GM20000 (cell line): ENCODE data around the gene ZDHHC18.
A peak's percentile ranks its signal among the peaks of the same experiment; 100 is the strongest.

Source experiments
- DNase-seq: peaks from one replicate; pipeline ENCODE4 v3.0.0; 2012; ENCODE audit warnings: low spot score
- TF ChIP-seq, protein P1 (sequence below): IDR thresholded peaks from 2 replicates; pipeline ENCODE4 v1.5.1; 2012; ENCODE audit warnings: mild to moderate bottlenecking, control low read depth; ENCODE audit errors: extremely low read depth, missing control alignments

ZDHHC18 gene, protein sequence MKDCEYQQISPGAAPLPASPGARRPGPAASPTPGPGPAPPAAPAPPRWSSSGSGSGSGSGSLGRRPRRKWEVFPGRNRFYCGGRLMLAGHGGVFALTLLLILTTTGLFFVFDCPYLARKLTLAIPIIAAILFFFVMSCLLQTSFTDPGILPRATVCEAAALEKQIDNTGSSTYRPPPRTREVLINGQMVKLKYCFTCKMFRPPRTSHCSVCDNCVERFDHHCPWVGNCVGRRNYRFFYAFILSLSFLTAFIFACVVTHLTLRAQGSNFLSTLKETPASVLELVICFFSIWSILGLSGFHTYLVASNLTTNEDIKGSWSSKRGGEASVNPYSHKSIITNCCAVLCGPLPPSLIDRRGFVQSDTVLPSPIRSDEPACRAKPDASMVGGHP

DNA sequence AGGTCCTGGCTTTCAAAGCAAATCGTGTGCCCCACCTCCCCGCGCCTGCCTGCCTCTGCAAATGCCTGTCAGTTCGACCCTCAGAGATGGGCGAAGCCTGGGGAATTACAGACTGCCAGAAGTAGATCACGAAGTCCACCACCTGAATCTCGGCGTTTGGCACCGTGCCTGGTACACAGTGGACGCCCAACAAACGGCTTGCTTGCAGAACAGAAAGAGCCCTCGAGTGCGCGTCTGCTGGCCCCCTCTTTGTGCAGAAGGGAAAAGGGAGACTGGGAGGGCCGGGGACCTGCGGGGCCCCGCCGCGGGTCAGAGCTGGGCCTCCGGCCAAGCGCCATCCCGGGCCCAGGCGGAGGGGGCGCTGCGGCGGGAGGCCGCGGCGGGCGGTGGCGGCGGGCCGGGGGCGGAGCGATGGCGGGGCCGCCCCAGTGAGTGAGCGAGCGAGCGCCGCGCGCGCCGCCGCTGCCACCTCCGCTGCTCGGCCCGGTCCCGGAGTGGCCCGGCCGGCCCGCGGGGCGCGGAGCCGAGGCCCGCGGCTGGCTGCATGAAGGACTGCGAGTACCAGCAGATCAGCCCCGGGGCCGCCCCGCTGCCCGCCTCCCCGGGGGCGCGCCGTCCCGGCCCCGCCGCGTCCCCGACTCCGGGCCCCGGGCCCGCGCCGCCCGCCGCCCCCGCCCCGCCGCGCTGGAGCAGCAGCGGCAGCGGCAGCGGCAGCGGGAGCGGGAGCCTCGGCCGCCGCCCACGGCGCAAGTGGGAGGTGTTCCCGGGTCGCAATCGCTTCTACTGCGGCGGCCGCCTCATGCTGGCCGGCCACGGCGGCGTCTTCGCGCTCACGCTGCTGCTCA, at the start of gene ZDHHC18:
TSS of gene ZDHHC18 (plus strand) at position 428 of the 845 bp plus-strand sequence. CDS start at position 545, 117 bp downstream.
- peak; percentile 94 for DNase-seq
- TF ChIP-seq, protein P1, sequence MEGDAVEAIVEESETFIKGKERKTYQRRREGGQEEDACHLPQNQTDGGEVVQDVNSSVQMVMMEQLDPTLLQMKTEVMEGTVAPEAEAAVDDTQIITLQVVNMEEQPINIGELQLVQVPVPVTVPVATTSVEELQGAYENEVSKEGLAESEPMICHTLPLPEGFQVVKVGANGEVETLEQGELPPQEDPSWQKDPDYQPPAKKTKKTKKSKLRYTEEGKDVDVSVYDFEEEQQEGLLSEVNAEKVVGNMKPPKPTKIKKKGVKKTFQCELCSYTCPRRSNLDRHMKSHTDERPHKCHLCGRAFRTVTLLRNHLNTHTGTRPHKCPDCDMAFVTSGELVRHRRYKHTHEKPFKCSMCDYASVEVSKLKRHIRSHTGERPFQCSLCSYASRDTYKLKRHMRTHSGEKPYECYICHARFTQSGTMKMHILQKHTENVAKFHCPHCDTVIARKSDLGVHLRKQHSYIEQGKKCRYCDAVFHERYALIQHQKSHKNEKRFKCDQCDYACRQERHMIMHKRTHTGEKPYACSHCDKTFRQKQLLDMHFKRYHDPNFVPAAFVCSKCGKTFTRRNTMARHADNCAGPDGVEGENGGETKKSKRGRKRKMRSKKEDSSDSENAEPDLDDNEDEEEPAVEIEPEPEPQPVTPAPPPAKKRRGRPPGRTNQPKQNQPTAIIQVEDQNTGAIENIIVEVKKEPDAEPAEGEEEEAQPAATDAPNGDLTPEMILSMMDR: peak; percentile 72

DNA sequence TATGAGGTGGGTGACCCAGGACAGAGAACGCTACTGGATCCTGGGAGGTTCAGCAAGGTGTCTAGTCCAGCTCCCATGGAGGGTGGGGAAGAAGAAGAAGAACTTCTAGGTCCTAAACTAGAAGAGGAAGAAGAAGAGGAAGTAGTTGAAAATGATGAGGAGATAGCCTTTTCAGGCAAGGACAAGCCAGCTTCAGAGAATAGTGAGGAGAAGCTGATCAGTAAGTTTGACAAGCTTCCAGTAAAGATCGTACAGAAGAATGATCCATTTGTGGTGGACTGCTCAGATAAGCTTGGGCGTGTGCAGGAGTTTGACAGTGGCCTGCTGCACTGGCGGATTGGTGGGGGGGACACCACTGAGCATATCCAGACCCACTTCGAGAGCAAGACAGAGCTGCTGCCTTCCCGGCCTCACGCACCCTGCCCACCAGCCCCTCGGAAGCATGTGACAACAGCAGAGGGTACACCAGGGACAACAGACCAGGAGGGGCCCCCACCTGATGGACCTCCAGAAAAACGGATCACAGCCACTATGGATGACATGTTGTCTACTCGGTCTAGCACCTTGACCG, 47.3 kb upstream of the ZDHHC18 start:
- no peak for DNase-seq
- TF ChIP-seq, protein P1: no peak

DNA sequence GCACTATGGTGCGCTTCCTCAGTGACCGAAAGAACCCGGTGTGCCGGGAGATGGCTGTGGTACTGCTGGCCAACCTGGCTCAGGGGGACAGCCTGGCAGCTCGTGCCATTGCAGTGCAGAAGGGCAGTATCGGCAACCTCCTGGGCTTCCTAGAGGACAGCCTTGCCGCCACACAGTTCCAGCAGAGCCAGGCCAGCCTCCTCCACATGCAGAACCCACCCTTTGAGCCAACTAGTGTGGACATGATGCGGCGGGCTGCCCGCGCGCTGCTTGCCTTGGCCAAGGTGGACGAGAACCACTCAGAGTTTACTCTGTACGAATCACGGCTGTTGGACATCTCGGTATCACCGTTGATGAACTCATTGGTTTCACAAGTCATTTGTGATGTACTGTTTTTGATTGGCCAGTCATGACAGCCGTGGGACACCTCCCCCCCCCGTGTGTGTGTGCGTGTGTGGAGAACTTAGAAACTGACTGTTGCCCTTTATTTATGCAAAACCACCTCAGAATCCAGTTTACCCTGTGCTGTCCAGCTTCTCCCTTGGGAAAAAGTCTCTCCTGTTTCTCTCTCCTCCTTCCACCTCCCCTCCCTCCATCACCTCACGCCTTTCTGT, 46.0 kb upstream of the ZDHHC18 start:
- TF ChIP-seq, protein P1: no peak

DNA sequence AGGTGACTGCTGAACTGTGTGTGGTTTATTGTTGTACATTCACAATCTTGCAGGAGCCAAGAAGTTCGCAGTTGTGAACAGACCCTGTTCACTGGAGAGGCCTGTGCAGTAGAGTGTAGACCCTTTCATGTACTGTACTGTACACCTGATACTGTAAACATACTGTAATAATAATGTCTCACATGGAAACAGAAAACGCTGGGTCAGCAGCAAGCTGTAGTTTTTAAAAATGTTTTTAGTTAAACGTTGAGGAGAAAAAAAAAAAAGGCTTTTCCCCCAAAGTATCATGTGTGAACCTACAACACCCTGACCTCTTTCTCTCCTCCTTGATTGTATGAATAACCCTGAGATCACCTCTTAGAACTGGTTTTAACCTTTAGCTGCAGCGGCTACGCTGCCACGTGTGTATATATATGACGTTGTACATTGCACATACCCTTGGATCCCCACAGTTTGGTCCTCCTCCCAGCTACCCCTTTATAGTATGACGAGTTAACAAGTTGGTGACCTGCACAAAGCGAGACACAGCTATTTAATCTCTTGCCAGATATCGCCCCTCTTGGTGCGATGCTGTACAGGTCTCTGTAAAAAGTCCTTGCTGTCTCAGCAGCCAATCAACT, 45.2 kb upstream of the ZDHHC18 start:
- TF ChIP-seq, protein P1: no peak
- no peak for DNase-seq

More for the DNA sequence above, 46.0 kb upstream of the ZDHHC18 start:
- no peak for DNase-seq

DNA sequence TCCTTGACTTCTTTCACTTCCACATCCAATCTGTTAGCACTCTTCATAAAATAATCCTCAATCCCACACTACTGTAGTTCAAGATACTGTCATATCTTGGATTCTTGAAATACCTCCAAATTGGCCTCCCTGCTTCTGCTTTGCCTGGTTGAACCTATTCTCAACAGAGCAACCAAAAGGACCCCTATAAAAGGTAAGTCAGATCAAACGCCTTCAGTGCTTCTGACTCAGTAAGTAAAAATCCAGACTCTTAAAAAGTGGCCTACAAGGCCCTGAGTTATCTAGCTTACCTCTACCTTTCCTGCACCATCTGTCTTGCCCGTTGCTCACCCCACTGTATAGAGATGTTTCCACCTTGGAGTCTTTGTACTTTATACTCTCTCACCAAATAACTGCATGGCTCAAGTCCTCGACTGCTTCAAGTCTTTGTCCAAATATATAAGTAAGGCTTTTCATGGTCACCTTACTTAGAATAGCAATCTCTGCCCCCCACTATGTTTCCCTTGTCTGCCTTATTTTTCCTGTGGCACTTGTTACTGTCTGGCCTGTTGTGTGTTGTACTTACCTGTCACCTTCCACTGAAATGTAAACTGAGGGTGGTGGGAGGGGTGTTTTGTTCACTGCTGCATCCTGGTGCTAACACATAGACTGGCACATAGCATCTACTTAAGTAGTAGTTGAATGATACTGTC, 43.8 kb upstream of the ZDHHC18 start:
- DNase-seq: no peak
- TF ChIP-seq, protein P1: no peak

DNA sequence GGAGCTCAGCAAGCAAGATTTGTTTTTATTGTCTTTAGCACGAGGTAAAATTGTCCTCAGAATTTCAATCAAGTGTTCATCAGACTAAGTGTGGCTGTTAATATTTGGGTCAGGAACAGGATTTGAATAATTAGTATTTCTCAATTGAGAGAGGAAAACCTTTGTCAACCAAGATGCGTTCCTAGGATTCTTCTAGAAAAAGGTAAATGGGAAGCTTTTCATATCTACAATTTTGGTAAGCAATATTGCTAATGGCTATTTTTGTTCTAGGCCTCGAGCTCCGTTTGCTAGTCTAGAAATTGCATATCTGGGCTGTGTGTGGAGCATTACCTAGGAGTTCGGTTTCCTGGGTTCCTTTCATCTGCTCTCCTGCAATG, 42.9 kb upstream of the ZDHHC18 start:
- DNase-seq: no peak
- TF ChIP-seq, protein P1: no peak
